Measurements from ENCODE around the gene TSPAN5. TPM values are rescaled to one million over a fixed set of nuclear protein-coding genes. Genes with fewer than 3 reads are reported as not detected.
A peak's percentile ranks its signal among the peaks of the same experiment; 100 is the strongest.
"Not testable (repeated sequence)": the region's sequence is repeated elsewhere in the genome, so short reads cannot be mapped to it uniquely, and the experiment has no call there.

The TSPAN5 gene
- total RNA-seq, 1 experiment from 2014 or later = 6.7 TPM

DNA sequence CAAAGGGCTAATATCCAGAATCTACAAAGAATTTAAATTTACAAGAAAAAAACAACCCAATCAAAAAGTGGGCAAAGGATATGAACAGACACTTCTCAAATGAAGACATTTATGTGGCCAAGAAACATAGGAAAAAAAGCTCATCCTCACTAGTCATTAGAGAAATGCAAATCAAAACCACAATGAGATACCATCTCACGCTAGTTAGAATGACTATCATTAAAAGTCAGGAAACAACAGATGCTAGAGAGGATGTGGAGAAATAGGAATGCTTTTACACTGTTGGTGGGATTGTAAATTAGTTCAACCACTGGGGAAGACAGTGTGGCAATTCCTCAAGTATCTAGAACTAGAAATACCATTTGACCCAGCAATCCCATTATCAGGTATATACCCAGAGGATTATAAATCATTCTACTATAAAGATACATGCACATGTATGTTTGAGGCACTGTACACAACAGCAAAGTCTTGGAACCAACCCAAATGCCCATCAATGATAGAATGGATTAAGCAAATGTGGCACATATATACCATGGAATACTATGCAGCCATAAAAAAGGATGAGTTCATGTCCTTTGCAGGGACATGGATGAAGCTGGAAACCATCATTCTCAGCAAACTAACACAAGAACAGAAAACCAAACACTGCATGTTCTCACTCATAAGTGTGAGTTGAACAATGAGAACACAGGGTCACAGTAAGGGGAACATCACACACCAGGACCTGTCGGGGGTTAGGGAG, 197.1 kb downstream of the TSPAN5 start:
- not testable (repeated sequence) for DNase-seq (ENCODE audit: low spot score)

DNA sequence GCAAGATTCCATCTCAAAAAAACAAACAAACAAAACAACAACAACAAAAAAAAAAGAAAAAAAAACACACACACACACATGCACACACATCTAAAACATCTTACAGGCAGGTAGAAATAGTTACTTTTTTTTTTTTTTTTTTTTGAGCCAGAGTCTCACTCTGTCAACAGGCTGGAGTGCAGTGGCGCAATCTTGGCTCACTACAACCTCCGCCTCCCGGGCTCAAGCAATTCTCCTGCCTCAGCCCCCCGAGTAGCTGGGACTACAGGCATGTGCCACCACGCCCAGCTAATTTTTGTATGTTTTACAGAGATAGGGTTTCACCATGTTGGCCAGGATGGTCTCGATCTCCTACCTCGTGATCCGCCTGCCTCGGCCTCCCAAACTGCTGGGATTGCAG, 201.0 kb downstream of the TSPAN5 start:
- DNase-seq (ENCODE audit: low spot score) = not testable (repeated sequence)

DNA sequence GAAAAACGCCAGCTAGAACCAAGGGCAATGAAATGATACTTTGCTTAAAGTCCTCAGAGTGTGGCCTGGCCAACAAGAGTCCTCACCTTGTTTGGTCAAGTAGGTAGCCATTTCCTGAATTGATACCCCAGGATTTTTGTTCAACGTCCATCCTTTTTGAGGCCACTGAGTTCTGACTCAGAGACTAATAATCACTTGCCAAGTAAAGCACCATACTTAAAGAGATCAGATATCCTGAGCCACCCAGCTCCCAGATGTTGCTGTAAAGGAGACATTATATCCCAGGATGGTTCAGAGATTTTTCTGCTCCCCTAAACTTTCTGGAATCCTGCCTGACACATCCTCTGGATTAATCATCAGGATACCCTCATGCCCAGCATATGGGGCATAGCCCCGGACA, 206.3 kb downstream of the TSPAN5 start:
- DNase-seq (ENCODE audit: low spot score) = no peak

DNA sequence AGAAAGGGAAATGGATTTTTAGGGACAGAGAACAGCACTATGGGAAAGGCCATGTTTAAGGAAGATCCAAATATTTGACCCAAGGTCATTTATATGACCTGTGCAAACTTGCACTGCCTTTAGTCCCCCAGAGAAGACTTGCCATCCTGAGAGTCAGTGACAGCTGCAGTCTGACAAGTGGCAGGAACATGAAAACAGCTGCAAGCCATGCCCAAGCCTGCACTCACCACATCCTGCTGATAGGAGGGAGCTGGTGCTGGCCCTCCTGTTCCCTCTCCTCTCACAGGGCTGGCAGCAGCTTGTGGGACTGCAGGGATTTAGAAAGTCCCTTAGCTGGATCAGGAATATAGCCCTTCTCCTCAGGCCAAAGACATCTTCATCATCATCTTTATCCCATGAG, 209.5 kb downstream of the TSPAN5 start:
- peak; percentile 52 for DNase-seq (ENCODE audit: low spot score)

DNA sequence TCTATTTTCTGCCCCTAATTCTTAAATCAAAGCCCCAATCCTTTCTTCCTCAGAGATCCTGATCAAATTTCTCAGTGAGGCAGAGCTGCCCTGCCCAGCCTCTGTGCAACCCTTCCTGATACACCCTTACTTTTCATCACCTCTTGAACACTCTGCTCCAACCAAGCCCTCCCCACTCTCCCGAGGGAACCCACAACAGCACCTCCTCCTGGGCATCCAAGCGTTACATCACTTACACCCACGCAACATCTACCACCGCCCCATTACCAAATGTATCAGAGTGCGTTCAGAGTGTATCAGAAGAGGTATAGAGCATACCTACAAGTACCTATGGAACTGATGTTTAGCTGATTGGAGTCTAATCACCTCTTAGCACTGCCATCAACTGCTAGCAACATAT, 210.8 kb downstream of the TSPAN5 start:
- no peak for DNase-seq (ENCODE audit: low spot score)

DNA sequence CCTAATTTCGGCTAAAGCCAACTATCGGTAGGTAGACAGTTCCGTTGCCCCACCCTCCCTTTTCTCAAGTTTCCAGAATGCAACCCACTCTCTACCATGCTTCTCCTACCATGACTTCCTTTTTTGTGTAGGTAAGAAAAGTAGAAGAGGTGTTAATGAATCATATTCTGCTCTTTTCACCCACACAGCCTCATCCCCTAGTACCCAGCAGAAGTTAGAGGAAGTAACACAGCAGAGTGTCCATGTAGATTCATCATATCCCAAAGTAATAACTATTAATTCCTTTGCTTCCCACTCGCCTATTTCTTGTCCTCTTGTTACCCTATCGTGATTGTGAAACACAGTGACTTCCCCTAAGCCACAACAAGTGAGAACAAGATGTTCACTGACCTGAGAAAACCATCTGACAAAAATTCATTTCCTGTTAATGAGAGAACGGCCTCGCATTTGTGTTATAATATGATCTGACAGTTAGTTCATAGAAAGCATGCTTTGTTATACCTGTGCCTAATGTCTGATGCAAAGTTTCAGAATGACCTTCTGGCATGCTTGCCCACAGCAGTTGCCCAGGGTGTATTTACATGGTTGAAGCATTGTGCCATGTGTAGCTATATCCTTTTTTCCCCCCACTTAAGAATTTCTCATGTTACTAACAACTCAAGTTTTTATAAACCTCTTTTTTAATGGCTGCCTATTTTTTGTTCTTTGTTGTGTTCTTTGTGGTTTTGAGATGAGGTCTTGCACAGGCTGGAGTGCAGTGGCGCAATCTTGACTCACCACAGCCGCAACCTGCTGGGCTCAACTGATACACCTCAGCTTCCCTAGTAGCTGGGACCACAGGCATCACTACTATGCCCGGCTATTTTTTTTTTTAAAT, 211.7 kb downstream of the TSPAN5 start:
- DNase-seq (ENCODE audit: low spot score) = peak; percentile 91

DNA sequence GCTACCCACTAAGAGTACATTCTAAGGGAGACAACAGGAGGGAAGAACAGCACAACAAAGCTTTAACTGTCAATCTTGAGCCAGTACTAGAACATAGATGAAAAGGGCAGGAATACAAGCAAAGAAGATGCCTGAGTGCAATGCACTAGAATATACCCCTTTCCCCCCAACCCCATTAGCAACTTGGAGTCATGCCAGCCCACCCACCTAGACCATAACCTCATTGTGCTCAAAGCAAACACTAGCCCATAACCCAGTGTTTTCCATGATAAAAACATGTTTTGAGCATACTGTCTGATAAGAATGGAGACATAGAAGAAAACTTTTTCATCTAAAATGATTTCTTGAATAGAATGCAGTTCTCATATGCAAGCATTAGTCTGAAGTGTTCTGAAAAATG, 214.0 kb downstream of the TSPAN5 start:
- no peak for DNase-seq (ENCODE audit: low spot score)

DNA sequence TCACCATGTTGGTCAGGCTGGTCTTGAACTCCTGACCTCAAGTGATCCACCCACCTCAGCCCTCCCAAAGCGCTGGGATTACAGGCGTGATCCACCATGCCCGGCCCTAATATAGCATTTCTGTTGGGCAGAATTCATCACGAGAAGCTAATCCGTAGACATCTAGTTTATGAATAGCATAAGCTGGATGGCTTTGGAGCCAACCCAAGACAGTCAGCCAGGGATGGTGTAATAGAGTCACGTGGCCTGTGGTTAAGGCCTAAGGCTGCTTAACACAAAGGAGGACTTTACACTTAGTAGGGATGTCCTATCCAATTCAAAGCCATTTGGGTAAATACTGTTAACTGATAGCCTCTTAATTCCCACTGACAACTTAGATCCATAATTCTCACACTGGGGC, 223.6 kb downstream of the TSPAN5 start:
- no peak for DNase-seq (ENCODE audit: low spot score)

DNA sequence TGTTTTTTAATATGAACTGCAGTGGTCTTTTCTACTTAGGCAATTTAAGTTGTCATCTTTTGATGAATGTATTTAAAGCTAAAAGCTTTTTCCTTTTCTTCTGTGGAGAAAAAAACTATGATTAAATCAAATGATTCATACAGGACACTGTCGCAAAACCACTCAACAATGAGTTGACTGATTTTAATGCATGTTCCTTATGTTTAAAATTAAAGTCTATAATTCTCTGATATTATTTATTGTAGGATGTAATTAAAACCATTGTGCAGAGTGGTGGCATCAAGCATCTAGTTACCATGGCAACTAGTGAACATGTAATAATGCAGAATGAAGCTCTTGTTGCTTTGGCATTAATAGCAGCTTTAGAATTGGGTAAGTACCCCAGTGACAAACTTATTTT, 224.7 kb downstream of the TSPAN5 start:
- DNase-seq (ENCODE audit: low spot score) = no peak

DNA sequence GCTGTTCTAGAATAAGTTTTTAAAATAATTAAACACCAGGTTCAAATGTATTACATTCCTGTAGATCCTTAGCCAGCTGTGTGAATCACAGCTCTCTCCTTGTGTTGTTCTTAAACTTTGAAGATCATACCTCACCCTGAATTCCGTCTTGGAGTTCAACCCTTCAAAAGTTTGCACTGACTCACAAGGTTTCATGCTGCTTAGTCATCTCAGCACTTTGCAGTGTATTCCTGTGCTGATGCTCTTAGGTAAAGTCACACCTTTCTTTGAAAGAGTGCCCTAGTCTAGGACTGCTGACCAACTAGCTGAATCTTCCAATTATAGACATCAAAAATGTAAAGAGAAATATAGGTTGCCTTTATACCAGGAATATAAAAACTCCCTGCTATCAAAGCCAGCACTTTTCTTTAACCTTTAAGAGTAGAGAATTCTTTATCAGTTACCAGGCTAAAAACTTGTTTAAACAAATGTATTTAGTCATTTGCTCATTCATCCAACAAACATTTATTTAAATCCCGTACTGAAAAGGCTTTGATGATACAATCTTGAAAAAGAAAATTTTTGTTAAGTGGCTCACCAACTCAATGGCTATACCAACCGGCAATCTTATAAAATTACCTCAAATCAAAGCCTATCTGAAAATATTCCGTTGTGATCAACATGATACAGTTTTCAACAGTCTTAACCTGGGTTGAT, 227.6 kb downstream of the TSPAN5 start:
- peak; percentile 48 for DNase-seq (ENCODE audit: low spot score)

DNA sequence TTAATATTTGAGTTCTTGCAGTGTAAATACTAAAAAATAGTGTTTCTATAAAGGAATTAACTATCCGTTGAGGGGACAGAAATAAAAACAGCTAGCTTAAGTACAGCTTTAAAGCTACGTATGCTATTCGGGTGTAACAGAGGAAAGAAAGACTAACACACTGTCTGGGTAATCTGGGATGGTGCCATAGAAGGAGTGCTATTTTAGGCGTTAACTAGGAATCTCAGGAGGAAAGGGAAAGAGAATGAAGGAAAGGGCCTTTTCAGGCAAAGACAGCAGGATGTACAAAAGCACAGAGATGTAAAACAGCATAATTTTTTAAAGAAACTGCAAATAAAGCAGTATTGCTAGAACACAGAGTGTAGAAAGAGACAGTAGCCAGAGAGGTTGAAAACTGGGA, 235.4 kb downstream of the TSPAN5 start:
- DNase-seq (ENCODE audit: low spot score) = no peak

DNA sequence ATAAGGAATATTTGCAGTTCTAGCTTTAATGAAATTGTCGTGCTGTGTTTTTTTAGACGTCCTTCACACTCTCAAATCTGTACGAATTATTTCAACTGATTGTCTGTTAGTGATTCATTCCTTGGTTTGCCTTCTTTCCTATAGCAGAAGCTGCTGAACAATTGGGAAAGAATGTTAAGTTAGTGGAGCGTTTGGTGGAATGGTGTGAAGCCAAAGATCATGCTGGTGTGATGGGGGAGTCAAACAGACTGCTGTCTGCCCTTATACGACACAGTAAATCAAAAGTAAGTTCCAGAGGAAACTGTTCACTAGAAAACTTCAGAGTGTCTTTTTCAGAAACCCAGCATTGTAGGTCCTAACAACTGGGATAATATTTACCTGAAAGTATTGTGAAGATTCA, 237.3 kb downstream of the TSPAN5 start:
- DNase-seq (ENCODE audit: low spot score) = no peak
